ENCODE measurements around the gene PCDH15.

PCDH15 gene

DNA sequence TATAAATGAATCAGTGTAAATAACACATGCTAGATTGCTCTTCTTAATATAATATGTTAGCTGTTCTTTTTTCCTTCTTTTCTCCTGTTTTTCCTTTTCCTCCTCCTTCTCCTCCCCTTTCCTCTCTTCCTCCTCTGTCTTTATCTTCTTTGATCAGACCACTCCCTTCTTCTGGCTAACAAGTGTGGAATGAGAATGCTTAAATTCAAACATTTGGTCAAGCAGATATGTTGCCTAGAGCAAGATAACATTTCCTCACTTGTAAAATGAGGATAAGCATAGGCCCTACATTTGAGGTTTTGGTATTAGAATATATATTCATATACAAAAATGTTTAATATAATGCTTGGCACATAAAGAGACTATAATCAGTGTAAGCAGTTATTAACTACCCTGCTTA lies 299.1 kb downstream of the PCDH15 start:
- Histone ChIP-seq H3K9me3 (ENCODE audit: control insufficient read depth in 1 of 2, low read length in 2 of 2) (peaks cover 2 to 8% of the 10 kb centered on the region in 2 donors), H3K9ac (ENCODE audit: low read depth in 1 of 2, low read length in 2 of 2) (no peak overlapping the region), H3K4me1 (ENCODE audit: control insufficient read depth in 1 of 2, insufficient read depth in 2 of 2, low read length in 2 of 2) (no peaks in the 10 kb centered on the region), H3K27me3 (ENCODE audit: control insufficient read depth in 1 of 2, insufficient read depth in 2 of 2, low read length in 2 of 2) (no peaks in the 10 kb centered on the region), H3K27ac (ENCODE audit: low read depth, low read length) (no peak overlapping the region), H3K36me3 (ENCODE audit: control insufficient read depth in 1 of 2, insufficient read depth in 2 of 2, low read length in 2 of 2) (no peaks in the 10 kb centered on the region), H3K4me3 (ENCODE audit: low read depth in 1 of 2, low read length in 2 of 2) (no peak overlapping the region)

DNA sequence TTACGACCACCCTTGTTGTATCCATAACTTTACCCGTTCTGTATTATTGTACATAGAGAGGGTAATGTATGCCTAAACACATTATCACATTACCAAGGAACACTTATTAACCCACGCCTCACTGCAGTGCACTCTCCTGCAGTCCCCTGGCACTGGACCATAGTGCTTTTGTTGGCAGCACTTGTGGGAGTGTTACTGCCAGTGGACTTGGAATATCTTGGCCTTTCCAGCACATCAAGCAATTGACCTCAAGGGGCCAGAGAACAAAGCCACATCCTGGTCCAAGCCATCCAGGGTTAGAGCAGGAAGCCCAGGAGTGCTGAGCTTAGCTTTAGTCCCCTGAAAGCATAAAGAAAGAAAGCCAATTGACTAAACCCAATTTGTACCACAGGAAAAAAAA lies 304.2 kb downstream of the PCDH15 start:
- H3K36me3 ChIP-seq (ENCODE audit: control insufficient read depth in 1 of 2, insufficient read depth in 2 of 2, low read length in 2 of 2): no peaks in the 10 kb centered on the region
- no peak overlapping the region for H3K9ac ChIP-seq (ENCODE audit: low read depth in 1 of 2, low read length in 2 of 2)
- no peak overlapping the region for H3K4me3 ChIP-seq (ENCODE audit: low read depth in 1 of 2, low read length in 2 of 2)
- peaks cover 4 to 8% of the 10 kb centered on the region in 2 donors for H3K9me3 ChIP-seq (ENCODE audit: control insufficient read depth in 1 of 2, low read length in 2 of 2)
- H3K27ac ChIP-seq (ENCODE audit: low read depth, low read length): no peak overlapping the region
- no peaks in the 10 kb centered on the region for H3K4me1 ChIP-seq (ENCODE audit: control insufficient read depth in 1 of 2, insufficient read depth in 2 of 2, low read length in 2 of 2)
- H3K27me3 ChIP-seq (ENCODE audit: control insufficient read depth in 1 of 2, insufficient read depth in 2 of 2, low read length in 2 of 2): no peaks in the 10 kb centered on the region

DNA sequence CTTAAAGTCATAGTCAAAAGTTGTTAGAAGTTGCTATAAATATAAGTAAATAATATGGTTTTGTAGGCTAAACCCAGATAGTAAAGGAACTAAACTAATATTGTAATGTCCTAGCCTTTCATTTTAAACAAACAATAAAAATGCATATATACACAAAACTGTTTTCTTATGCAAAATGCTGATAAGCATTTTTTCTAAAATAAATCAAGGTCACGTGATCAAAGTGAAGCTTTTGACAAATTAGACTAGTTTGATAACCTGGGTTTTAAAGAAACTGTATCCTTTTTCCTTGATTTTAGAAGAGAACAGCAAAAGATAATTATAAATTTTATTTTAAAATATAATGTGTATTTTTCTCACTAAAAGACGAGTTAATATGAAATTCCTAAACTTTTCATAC lies 313.3 kb downstream of the PCDH15 start:
- Histone ChIP-seq H3K27ac (ENCODE audit: low read depth, low read length) (no peak overlapping the region), H3K9me3 (ENCODE audit: control insufficient read depth in 1 of 2, low read length in 2 of 2) (no peaks in the 10 kb centered on the region), H3K4me1 (ENCODE audit: control insufficient read depth in 1 of 2, insufficient read depth in 2 of 2, low read length in 2 of 2) (no peaks in the 10 kb centered on the region), H3K27me3 (ENCODE audit: control insufficient read depth in 1 of 2, insufficient read depth in 2 of 2, low read length in 2 of 2) (no peaks in the 10 kb centered on the region), H3K9ac (ENCODE audit: low read depth in 1 of 2, low read length in 2 of 2) (no peak overlapping the region), H3K4me3 (ENCODE audit: low read depth in 1 of 2, low read length in 2 of 2) (no peak overlapping the region), H3K36me3 (ENCODE audit: control insufficient read depth in 1 of 2, insufficient read depth in 2 of 2, low read length in 2 of 2) (no peaks in the 10 kb centered on the region)

DNA sequence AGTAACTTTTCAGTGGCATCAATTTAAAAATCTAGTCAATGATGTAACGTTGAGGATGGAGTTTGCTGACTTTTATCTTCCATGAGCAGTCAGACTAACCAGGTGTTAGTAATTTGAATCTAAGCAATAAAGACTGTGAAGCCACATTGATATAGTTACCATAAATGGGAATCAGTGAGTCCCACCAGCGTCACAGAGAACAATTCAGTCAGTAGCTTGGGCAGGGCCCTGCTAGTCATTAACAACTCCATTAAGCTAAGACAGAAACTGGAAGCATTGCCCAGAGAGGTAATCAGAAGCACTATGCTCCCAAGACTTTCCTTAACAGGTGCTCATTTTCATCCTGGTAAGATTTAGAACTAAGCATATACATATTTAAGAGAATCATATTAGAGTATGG lies 315.1 kb downstream of the PCDH15 start:
- Histone ChIP-seq H3K9me3 (ENCODE audit: control insufficient read depth in 1 of 2, low read length in 2 of 2) (no peaks in the 10 kb centered on the region), H3K27ac (ENCODE audit: low read depth, low read length) (no peak overlapping the region), H3K4me3 (ENCODE audit: low read depth in 1 of 2, low read length in 2 of 2) (no peak overlapping the region), H3K9ac (ENCODE audit: low read depth in 1 of 2, low read length in 2 of 2) (no peak overlapping the region), H3K27me3 (ENCODE audit: control insufficient read depth in 1 of 2, insufficient read depth in 2 of 2, low read length in 2 of 2) (no peaks in the 10 kb centered on the region), H3K36me3 (ENCODE audit: control insufficient read depth in 1 of 2, insufficient read depth in 2 of 2, low read length in 2 of 2) (no peaks in the 10 kb centered on the region), H3K4me1 (ENCODE audit: control insufficient read depth in 1 of 2, insufficient read depth in 2 of 2, low read length in 2 of 2) (no peaks in the 10 kb centered on the region)

DNA sequence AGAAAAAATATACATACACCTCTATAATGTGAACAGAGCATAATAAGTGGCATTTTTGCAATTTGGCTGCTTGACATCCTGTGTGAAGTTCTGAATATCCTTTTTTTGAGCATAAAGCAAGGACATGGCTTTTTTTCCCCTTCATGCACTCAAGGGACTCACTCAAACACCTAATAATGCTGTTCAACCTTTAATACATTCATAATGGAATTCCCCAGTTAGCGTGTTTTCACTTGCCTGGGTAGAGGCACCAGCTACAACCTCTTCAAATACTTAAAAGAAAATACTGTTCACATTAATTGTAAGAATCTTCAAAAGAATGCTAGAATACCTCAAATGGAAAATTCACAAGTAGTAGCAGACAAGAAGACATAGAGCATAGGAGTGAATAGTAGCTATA lies 316.8 kb downstream of the PCDH15 start:
- Histone ChIP-seq H3K27me3 (ENCODE audit: control insufficient read depth in 1 of 2, insufficient read depth in 2 of 2, low read length in 2 of 2) (no peaks in the 10 kb centered on the region), H3K9me3 (ENCODE audit: control insufficient read depth in 1 of 2, low read length in 2 of 2) (no peaks in the 10 kb centered on the region), H3K4me3 (ENCODE audit: low read depth in 1 of 2, low read length in 2 of 2) (no peak overlapping the region), H3K27ac (ENCODE audit: low read depth, low read length) (no peak overlapping the region), H3K4me1 (ENCODE audit: control insufficient read depth in 1 of 2, insufficient read depth in 2 of 2, low read length in 2 of 2) (no peaks in the 10 kb centered on the region), H3K9ac (ENCODE audit: low read depth in 1 of 2, low read length in 2 of 2) (no peak overlapping the region), H3K36me3 (ENCODE audit: control insufficient read depth in 1 of 2, insufficient read depth in 2 of 2, low read length in 2 of 2) (no peaks in the 10 kb centered on the region)

DNA sequence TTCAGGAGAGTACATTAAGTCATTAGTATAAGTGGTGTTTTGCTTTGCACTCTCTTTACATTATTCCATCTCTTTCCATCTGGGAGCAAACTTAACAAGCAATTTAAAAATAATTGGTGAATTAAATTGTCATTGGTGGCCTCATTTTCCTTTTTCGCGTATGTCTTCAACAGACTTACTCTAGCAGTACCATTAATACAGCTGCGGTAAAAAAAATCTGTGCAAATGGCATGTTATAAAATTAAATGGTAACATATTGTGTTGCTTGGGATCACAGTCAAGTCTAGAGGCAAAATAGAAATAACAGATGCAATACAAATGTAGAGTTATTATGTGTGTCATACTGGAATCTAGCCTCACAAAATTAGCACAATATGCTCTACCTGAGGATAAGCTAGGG lies 322.4 kb downstream of the PCDH15 start:
- no peak overlapping the region for H3K27ac ChIP-seq (ENCODE audit: low read depth, low read length)
- no peak overlapping the region for H3K9ac ChIP-seq (ENCODE audit: low read depth in 1 of 2, low read length in 2 of 2)

DNA sequence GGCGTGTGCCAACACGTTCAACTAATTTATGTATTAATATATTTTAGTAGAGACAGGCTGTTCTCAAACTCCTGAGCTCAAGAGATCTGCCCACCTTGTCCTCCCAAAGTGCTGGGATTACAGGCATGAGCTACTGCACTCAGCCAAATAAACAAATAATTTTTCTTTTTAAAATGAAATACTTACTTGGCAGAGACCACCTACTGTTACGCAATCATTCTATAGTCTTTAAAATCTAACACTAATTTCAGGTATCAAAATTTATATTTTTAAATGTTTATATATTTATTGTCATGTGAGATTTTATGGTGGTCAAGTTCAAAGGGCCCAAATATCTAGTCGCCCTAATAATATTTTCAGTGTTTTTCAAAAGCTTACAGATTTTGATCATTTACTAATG lies 323.3 kb downstream of the PCDH15 start:
- H3K4me1 ChIP-seq (ENCODE audit: control insufficient read depth in 1 of 2, insufficient read depth in 2 of 2, low read length in 2 of 2): no peaks in the 10 kb centered on the region
- no peak overlapping the region for H3K9ac ChIP-seq (ENCODE audit: low read depth in 1 of 2, low read length in 2 of 2)
- no peak overlapping the region for H3K4me3 ChIP-seq (ENCODE audit: low read depth in 1 of 2, low read length in 2 of 2)
- no peaks in the 10 kb centered on the region for H3K36me3 ChIP-seq (ENCODE audit: control insufficient read depth in 1 of 2, insufficient read depth in 2 of 2, low read length in 2 of 2)
- H3K9me3 ChIP-seq (ENCODE audit: control insufficient read depth in 1 of 2, low read length in 2 of 2): no peaks in the 10 kb centered on the region
- H3K27me3 ChIP-seq (ENCODE audit: control insufficient read depth in 1 of 2, insufficient read depth in 2 of 2, low read length in 2 of 2): no peaks in the 10 kb centered on the region
- no peak overlapping the region for H3K27ac ChIP-seq (ENCODE audit: low read depth, low read length)

More for the DNA sequence above, 322.4 kb downstream of the PCDH15 start:
- Histone ChIP-seq H3K36me3 (ENCODE audit: control insufficient read depth in 1 of 2, insufficient read depth in 2 of 2, low read length in 2 of 2) (no peaks in the 10 kb centered on the region), H3K27me3 (ENCODE audit: control insufficient read depth in 1 of 2, insufficient read depth in 2 of 2, low read length in 2 of 2) (no peaks in the 10 kb centered on the region), H3K9me3 (ENCODE audit: control insufficient read depth in 1 of 2, low read length in 2 of 2) (no peaks in the 10 kb centered on the region), H3K4me1 (ENCODE audit: control insufficient read depth in 1 of 2, insufficient read depth in 2 of 2, low read length in 2 of 2) (no peaks in the 10 kb centered on the region), H3K4me3 (ENCODE audit: low read depth in 1 of 2, low read length in 2 of 2) (no peak overlapping the region)

DNA sequence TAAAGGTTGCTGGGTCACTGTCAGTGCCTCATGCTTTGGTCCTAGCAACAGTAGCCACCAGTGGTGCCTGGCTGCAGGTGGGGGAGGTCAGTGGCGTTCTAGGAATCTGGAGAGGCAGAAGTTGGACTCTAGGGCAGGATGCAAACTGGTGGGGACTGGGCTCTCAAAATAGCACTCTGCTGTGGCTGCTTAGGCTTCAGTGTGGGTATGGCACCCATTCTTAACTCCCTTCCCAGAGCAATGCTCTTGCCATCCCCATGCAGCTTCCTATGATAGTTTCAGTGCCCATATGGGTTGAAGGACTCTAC lies 330.8 kb downstream of the PCDH15 start:
- Histone ChIP-seq H3K4me3 (ENCODE audit: low read depth in 1 of 2, low read length in 2 of 2) (no peak overlapping the region), H3K27me3 (ENCODE audit: control insufficient read depth in 1 of 2, insufficient read depth in 2 of 2, low read length in 2 of 2) (no peaks in the 10 kb centered on the region), H3K9me3 (ENCODE audit: control insufficient read depth in 1 of 2, low read length in 2 of 2) (no peaks in the 10 kb centered on the region), H3K36me3 (ENCODE audit: control insufficient read depth in 1 of 2, insufficient read depth in 2 of 2, low read length in 2 of 2) (no peaks in the 10 kb centered on the region), H3K27ac (ENCODE audit: low read depth, low read length) (no peak overlapping the region), H3K9ac (ENCODE audit: low read depth in 1 of 2, low read length in 2 of 2) (no peak overlapping the region), H3K4me1 (ENCODE audit: control insufficient read depth in 1 of 2, insufficient read depth in 2 of 2, low read length in 2 of 2) (no peaks in the 10 kb centered on the region)

DNA sequence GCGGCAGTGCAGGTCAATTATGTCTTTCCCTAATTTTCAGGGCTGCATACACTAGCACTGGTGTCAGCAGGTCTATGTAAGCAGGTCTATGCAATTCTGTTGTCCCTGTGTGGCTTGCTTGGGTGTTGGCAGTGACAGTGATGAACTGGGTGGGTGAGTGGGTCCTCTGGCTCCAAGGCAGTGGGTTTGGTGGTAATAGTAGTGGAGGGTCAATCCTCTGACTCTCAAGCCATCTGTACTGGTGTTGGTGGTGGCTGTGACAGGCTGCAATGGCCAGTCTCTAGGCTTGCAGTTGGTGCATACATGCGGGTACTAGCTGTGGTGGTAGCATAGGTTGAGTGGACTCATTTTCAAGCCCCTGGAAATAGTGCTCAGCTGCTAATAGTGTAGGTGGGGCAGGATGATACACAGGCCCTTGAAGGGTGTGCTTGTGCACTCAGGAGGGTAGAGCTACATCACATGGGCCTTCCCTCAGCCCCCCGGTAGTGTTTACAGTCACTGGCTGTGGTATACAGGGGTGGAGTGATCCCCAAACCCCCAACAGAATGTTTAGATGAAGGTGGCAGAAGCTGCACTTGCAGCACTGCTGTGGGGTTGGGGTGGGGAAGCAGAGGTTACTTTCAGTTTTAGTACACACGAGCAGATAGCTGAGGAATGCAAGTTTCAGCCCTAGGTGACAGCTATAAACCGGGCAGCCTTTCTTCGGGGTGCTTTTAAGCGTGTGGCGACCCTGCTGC lies 331.3 kb downstream of the PCDH15 start:
- Histone ChIP-seq H3K9me3 (ENCODE audit: control insufficient read depth in 1 of 2, low read length in 2 of 2) (no peaks in the 10 kb centered on the region), H3K27me3 (ENCODE audit: control insufficient read depth in 1 of 2, insufficient read depth in 2 of 2, low read length in 2 of 2) (no peaks in the 10 kb centered on the region), H3K4me1 (ENCODE audit: control insufficient read depth in 1 of 2, insufficient read depth in 2 of 2, low read length in 2 of 2) (no peaks in the 10 kb centered on the region), H3K4me3 (ENCODE audit: low read depth in 1 of 2, low read length in 2 of 2) (no peak overlapping the region), H3K27ac (ENCODE audit: low read depth, low read length) (no peak overlapping the region), H3K9ac (ENCODE audit: low read depth in 1 of 2, low read length in 2 of 2) (no peak overlapping the region), H3K36me3 (ENCODE audit: control insufficient read depth in 1 of 2, insufficient read depth in 2 of 2, low read length in 2 of 2) (no peaks in the 10 kb centered on the region)

DNA sequence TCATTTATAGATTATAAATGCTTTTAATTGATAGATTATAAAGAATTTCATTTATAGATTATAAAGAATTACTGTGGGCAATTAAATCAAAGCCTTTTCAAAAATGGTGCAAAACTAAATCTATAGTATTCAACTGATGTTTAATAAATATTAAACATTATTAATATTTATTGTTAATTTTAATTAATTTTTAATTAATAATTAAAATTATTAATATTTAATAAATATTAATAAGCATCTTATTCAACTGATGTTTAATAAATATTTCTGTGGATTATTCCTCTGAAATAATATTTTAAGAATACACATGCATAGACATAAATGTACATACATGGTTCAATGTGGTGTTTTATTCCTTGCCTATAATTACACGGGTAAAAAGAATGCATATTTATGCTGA lies 346.8 kb downstream of the PCDH15 start:
- H3K27me3 ChIP-seq (ENCODE audit: control insufficient read depth in 1 of 2, insufficient read depth in 2 of 2, low read length in 2 of 2): no peaks in the 10 kb centered on the region
- no peak overlapping the region for H3K27ac ChIP-seq (ENCODE audit: low read depth, low read length)
- no peak overlapping the region for H3K4me3 ChIP-seq (ENCODE audit: low read depth in 1 of 2, low read length in 2 of 2)
- H3K9ac ChIP-seq (ENCODE audit: low read depth in 1 of 2, low read length in 2 of 2): no peak overlapping the region
- no peaks in the 10 kb centered on the region for H3K4me1 ChIP-seq (ENCODE audit: control insufficient read depth in 1 of 2, insufficient read depth in 2 of 2, low read length in 2 of 2)
- no peaks in the 10 kb centered on the region for H3K36me3 ChIP-seq (ENCODE audit: control insufficient read depth in 1 of 2, insufficient read depth in 2 of 2, low read length in 2 of 2)
- H3K9me3 ChIP-seq (ENCODE audit: control insufficient read depth in 1 of 2, low read length in 2 of 2): no peaks in the 10 kb centered on the region

DNA sequence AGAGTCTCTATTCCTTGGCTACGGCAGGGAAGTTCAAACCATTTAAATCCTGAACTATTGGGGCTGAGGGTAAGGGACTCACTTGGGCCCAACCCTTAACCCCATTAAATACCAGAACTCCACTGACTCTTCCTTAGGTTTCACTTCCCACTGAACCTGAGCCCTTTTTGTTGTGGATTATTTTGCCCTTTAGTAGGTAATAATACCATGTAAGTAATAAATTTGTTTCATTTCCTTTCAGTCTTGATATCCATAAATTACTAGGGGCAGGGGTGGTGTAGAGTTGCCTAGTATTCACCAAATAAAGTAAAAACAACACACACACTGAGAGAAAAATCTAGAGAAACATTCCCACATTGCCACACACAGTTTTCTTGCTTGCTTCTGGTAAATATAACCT lies 352.0 kb downstream of the PCDH15 start:
- Histone ChIP-seq H3K9me3 (ENCODE audit: control insufficient read depth in 1 of 2, low read length in 2 of 2) (no peaks in the 10 kb centered on the region), H3K9ac (ENCODE audit: low read depth in 1 of 2, low read length in 2 of 2) (no peak overlapping the region), H3K27me3 (ENCODE audit: control insufficient read depth in 1 of 2, insufficient read depth in 2 of 2, low read length in 2 of 2) (no peaks in the 10 kb centered on the region), H3K36me3 (ENCODE audit: control insufficient read depth in 1 of 2, insufficient read depth in 2 of 2, low read length in 2 of 2) (no peaks in the 10 kb centered on the region), H3K4me1 (ENCODE audit: control insufficient read depth in 1 of 2, insufficient read depth in 2 of 2, low read length in 2 of 2) (no peaks in the 10 kb centered on the region), H3K4me3 (ENCODE audit: low read depth in 1 of 2, low read length in 2 of 2) (no peak overlapping the region), H3K27ac (ENCODE audit: low read depth, low read length) (no peak overlapping the region)

All from duodenal mucosa (tissue), 2 donors.